HEK293 (cell line): Measurements from ENCODE around the gene CNPPD1.

ENCODE experiments used
- GLI4 ChIP-seq: fragments of 450-650 bp; formaldehyde crosslinking; IDR thresholded peaks from 2 replicates; pipeline ENCODE4 v1.5.1; 2016; ENCODE audit warnings: missing biosample characterization, missing genetic modification characterization
- SP2 ChIP-seq: fragments of 450-650 bp; formaldehyde crosslinking; IDR thresholded peaks from 2 replicates; pipeline ENCODE4 v1.5.1; 2016; ENCODE audit warnings: missing biosample characterization, missing genetic modification characterization
- TRIM28 ChIP-seq: IDR thresholded peaks from 2 replicates; pipeline ENCODE4 v1.6.1; 2011; ENCODE audit warnings: low read length, control low read depth, borderline replicate concordance
- YY1 ChIP-seq: fragments of 450-650 bp; formaldehyde crosslinking; IDR thresholded peaks from 2 replicates; pipeline ENCODE4 v1.5.1; 2018; ENCODE audit warnings: missing biosample characterization, missing genetic modification characterization
- ZNF121 ChIP-seq: fragments of 450-650 bp; formaldehyde crosslinking; IDR thresholded peaks from 2 replicates; pipeline ENCODE4 v1.5.1; 2016; ENCODE audit warnings: missing biosample characterization, missing genetic modification characterization
- ZNF140 ChIP-seq: fragments of 450-650 bp; formaldehyde crosslinking; IDR thresholded peaks from 2 replicates; pipeline ENCODE4 v1.5.1; 2016; ENCODE audit warnings: missing biosample characterization, missing genetic modification characterization
- ZNF324 ChIP-seq: fragments of 450-650 bp; formaldehyde crosslinking; IDR thresholded peaks from 2 replicates; pipeline ENCODE4 v1.5.1; 2016; ENCODE audit warnings: missing biosample characterization, missing genetic modification characterization
- ZNF629 ChIP-seq: fragments of 450-650 bp; formaldehyde crosslinking; IDR thresholded peaks from 2 replicates; pipeline ENCODE4 v1.5.1; 2017; ENCODE audit warnings: missing biosample characterization, missing genetic modification characterization
- TF ChIP-seq, protein P1 (sequence below): fragments of 450-650 bp; formaldehyde crosslinking; IDR thresholded peaks from 2 replicates; pipeline ENCODE4 v1.5.1; 2017; ENCODE audit warnings: missing biosample characterization, mild to moderate bottlenecking, missing genetic modification characterization, moderate library complexity

DNA sequence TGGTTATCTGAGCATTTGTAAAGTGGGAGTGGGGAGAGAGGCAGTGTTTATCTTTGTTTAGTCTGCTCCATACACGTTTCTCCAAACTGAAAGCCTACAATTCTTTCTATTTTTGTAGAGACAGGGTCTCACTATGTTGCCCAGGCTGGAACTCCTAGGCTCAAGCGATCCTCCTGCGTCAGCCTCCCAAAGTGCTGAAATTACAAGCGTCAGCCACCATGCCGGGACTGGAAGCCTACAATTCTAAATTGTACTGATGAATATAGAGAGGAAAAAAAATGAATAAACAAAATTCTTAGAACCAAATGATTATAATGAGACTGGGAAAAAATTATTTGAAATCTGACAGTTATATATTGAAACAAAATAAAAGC is 28.4 kb upstream of the CNPPD1 start:
- TF ChIP-seq ZNF140 (no peak), ZNF629 (no peak), ZNF324 (tag by site-specific recombination) (no peak), SP2 (tag by site-specific recombination) (no peak), YY1 (tag by site-specific recombination) (no peak), ZNF121 (tag by site-specific recombination) (no peak), TRIM28 (no peak), GLI4 (no peak)
- TF ChIP-seq, protein P1, sequence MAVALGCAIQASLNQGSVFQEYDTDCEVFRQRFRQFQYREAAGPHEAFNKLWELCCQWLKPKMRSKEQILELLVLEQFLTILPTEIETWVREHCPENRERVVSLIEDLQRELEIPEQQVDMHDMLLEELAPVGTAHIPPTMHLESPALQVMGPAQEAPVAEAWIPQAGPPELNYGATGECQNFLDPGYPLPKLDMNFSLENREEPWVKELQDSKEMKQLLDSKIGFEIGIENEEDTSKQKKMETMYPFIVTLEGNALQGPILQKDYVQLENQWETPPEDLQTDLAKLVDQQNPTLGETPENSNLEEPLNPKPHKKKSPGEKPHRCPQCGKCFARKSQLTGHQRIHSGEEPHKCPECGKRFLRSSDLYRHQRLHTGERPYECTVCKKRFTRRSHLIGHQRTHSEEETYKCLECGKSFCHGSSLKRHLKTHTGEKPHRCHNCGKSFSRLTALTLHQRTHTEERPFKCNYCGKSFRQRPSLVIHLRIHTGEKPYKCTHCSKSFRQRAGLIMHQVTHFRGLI (tag by site-specific recombination) = no peak
